ENCODE measurements around the gene SLC12A5.

DNA sequence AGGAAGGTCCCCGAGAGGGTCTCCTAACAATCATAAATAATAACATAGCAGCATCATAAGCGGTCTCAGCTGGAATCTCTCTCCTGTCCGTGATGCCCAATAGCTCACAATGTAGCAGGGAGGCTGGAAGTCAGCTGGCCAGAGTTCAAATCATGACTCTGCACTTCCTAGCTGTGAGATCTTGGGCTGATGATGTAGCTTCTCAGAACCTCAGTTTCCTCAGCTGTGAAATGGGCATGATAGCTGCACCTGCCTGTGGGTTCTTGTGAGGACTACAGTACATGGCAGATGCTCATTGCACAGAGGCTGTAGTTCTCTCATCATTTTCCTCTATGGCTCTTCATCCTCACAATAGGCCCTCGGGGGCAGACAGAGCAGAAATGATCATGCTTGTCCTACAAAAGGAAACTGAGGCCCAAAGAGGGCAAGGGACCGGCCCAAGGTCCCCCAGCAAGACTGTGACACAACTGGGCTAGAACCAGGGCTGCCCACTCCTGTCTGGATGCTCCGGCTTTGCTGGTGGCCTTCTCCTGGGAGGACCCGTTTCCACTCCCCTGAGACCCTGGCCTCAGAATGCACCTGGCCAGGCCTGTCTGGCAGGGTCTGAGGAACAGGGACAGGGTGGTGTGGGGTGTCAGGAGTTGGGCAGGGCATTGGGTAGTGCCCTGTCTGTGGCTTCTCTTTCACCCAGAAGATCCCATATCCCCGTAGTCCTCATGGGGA, 17.7 kb downstream of the SLC12A5 start:
- no peak for TF ChIP-seq ELF2 (CRISPR knock-in tag; IDR thresholded peaks at IDR 0.05)
- TF ChIP-seq DPF2 (IDR thresholded peaks at IDR 0.05): no peak
- TF ChIP-seq ZZZ3 (IDR thresholded peaks at IDR 0.05): no peak
- TF ChIP-seq MEIS2 (IDR thresholded peaks at IDR 0.05; ENCODE audit: partially characterized antibody): no peak
- TF ChIP-seq CTCF (IDR thresholded peaks at IDR 0.05 in 2 of 3, conservative IDR thresholded peaks at IDR 0.05 in 1 of 3; ENCODE audit: insufficient read depth in 2 of 3, low read depth in 1 of 3, low read length in 3 of 3): no peak
- TF ChIP-seq CEBPB (tag; IDR thresholded peaks at IDR 0.05): no peak
- TF ChIP-seq ZNF589 (CRISPR knock-in tag; IDR thresholded peaks at IDR 0.05; ENCODE audit: low read depth): no peak
- no peak for TF ChIP-seq GTF2E2 (tag; IDR thresholded peaks at IDR 0.05)

Data from K562 (cell line).